Bronchial epithelial cell (primary cell): ENCODE data around the gene TBC1D22A. TPM values are rescaled to one million over a fixed set of nuclear protein-coding genes. Genes with fewer than 3 reads are reported as not detected.

Experiments
- DNase-seq: peaks from one replicate; pipeline ENCODE4 v3.0.0-alpha.2; 2010; ENCODE audit warnings: low read depth
- FAIRE-seq: peaks from 2 replicates; lab custom pipeline; 2011; peaks lifted over from hg19 to GRCh38; lab: Jason Lieb, UNC
- H3K27me3 ChIP-seq: 2 replicates; pipeline ENCODE4 v1.5.1; 2011; ENCODE audit warnings: low read length; ENCODE audit not compliant: control insufficient read depth, insufficient read depth
- H3K36me3 ChIP-seq: 2 replicates; pipeline ENCODE4 v1.5.1; 2011; ENCODE audit warnings: low read length; ENCODE audit not compliant: control insufficient read depth, insufficient read depth
- H3K4me3 ChIP-seq: 2 replicates; pipeline ENCODE4 v1.5.1; 2011; ENCODE audit warnings: mild to moderate bottlenecking, low read depth, low read length, control low read depth
- total RNA-seq: library from RNA; depleted of rRNA; stranded (reverse); fragments of >200 nt; gene quantifications from 2 replicates; pipeline ENCODE4 v1.2.1, GENCODE V29; 2014
- TF ChIP-seq, protein P1 (sequence below): IDR thresholded peaks from 2 replicates; pipeline ENCODE4 v1.5.1; 2011; ENCODE audit warnings: mild to moderate bottlenecking, moderate library complexity, low read length, control low read depth, inconsistent platforms; ENCODE audit not compliant: insufficient read depth, severe bottlenecking

Gene TBC1D22A
- total RNA-seq, 1 donor from 2014 or later = 10.0 TPM

GRCh38 chr22:46829941-46830715 is 67.7 kb downstream of the TBC1D22A start:
- DNase-seq (peak; percentile 43), FAIRE-seq (peak; percentile 96)
- Histone ChIP-seq H3K36me3 (peaks cover 8% of the 10 kb centered on the region), H3K27me3 (no peaks in the 10 kb centered on the region), H3K4me3 (no peak overlapping the region)
- TF ChIP-seq, protein P1, sequence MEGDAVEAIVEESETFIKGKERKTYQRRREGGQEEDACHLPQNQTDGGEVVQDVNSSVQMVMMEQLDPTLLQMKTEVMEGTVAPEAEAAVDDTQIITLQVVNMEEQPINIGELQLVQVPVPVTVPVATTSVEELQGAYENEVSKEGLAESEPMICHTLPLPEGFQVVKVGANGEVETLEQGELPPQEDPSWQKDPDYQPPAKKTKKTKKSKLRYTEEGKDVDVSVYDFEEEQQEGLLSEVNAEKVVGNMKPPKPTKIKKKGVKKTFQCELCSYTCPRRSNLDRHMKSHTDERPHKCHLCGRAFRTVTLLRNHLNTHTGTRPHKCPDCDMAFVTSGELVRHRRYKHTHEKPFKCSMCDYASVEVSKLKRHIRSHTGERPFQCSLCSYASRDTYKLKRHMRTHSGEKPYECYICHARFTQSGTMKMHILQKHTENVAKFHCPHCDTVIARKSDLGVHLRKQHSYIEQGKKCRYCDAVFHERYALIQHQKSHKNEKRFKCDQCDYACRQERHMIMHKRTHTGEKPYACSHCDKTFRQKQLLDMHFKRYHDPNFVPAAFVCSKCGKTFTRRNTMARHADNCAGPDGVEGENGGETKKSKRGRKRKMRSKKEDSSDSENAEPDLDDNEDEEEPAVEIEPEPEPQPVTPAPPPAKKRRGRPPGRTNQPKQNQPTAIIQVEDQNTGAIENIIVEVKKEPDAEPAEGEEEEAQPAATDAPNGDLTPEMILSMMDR = no peak

GRCh38 chr22:46830841-46831240 is 68.4 kb downstream of the TBC1D22A start:
- TF ChIP-seq, protein P1 = no peak
- no peaks in the 10 kb centered on the region for H3K27me3 ChIP-seq
- H3K4me3 ChIP-seq = no peak overlapping the region
- peak; percentile 28 for FAIRE-seq
- DNase-seq = no peak
- H3K36me3 ChIP-seq = peaks cover 8% of the 10 kb centered on the region

DNA sequence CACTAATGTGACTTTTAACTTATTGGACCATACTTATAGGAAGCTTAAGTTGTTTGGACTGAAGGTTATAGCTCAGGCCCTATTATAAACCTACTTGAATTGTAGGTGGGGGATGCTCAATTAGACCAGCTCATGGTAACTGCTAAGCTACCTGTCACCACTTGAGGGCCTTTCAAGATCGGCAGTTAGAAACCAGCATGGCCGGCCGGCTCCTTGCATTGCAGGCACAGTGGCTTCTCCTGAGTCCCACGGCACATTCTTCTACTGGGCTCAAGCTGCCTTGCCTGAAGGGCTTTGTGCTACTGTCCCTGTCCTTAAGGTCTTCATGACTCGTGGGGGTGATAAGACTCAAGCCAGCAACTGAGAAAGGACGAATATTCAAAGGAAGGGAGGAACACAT is 70.8 kb downstream of the TBC1D22A start:
- TF ChIP-seq, protein P1 = peak; percentile 59
- no peak for FAIRE-seq

DNA sequence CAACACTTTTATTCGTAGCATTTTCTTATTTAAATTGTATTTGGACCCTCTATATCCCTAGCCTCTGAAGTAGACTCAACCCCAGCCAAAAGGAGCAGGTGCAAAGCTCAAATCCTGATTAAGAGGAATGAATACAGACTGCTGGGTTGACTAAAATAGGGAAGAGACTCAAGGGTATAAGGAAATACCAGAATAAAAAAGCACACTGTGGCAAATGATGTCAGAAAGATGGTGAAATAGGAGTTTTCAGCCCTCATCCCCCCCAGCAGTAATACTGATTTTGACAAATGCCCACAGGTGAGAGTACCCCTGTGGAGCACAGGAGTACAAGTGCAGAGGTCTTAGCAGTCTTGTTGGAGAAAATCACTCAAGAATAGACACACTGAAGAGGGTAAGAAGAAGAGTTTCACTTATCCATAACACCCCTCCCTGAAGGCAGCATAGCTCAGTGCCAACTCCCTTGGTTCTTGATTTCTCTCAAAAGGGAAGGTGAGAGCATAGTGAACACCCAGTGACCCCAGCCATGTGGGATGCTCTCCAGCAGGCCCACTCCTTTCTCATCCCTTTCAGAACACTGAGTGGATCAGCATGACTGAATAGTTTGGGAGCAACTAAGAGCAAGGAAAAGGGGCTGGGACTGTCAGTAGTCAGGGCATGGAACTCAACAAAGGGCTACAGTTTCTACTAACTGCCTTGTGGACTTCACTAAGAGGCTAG is 71.7 kb downstream of the TBC1D22A start:
- TF ChIP-seq, protein P1 = no peak
- peaks cover 6% of the 10 kb centered on the region for H3K36me3 ChIP-seq
- no peaks in the 10 kb centered on the region for H3K27me3 ChIP-seq
- FAIRE-seq (no peak), DNase-seq (no peak)
- H3K4me3 ChIP-seq = no peak overlapping the region

More for the DNA sequence above, 70.8 kb downstream of the TBC1D22A start:
- H3K36me3 ChIP-seq = peaks cover 8% of the 10 kb centered on the region
- H3K4me3 ChIP-seq = no peak overlapping the region
- no peaks in the 10 kb centered on the region for H3K27me3 ChIP-seq
- peak; percentile 29 for DNase-seq

DNA sequence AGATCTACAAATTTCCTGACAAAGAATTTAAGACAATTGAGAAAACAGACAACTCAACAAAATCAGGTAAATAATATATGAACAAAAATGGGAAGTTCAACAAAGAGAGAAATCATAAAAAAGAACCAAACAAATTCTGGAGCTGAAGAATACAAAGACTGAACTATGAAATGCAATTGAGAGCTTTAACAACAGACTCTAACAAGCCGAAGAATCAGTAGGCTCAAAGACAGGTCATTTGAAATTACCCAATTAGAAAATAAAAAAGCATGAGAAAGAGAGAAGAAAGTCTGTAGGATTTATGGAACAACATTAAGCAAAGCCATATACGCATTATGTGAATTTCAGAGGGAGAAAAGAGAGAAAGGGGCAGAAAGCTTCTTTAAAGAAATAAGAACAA is 72.8 kb downstream of the TBC1D22A start:
- DNase-seq = no peak
- Histone ChIP-seq H3K4me3 (no peak overlapping the region), H3K27me3 (no peaks in the 10 kb centered on the region), H3K36me3 (peaks cover 6% of the 10 kb centered on the region)
- FAIRE-seq = no peak
- TF ChIP-seq, protein P1 = no peak
